Measurements from ENCODE around the gene POLR2F.
"Not testable (repeated sequence)": the region's sequence is repeated elsewhere in the genome, so short reads cannot be mapped to it uniquely, and the experiment has no call there.

POLR2F gene

GRCh38 chr22:37943136-37943824 is 10.2 kb upstream of the POLR2F start:
- ATAC-seq (ENCODE audit: low read depth) (no peak), DNase-seq (ENCODE audit: low spot score) (no peak)
- H3K27me3 ChIP-seq (ENCODE audit: insufficient read depth, poor library complexity, severe bottlenecking): no peaks in the 10 kb centered on the region
- H3K4me3 ChIP-seq (ENCODE audit: severe bottlenecking): no peak overlapping the region
- no peak for TF ChIP-seq CTCF (IDR thresholded peaks at IDR 0.05; ENCODE audit: poor library complexity, severe bottlenecking)
- peaks cover 49% of the 10 kb centered on the region for H3K36me3 ChIP-seq (ENCODE audit: low read depth)
- H3K4me1 ChIP-seq (ENCODE audit: insufficient read depth, poor library complexity, severe bottlenecking): no peaks in the 10 kb centered on the region
- no peak overlapping the region for H3K27ac ChIP-seq (ENCODE audit: poor library complexity, severe bottlenecking)
- no peaks in the 10 kb centered on the region for H3K9me3 ChIP-seq (ENCODE audit: severe bottlenecking)

- H3K4me1 ChIP-seq (ENCODE audit: insufficient read depth, poor library complexity, severe bottlenecking): no peaks in the 10 kb centered on the region
- no peak overlapping the region for H3K27ac ChIP-seq (ENCODE audit: poor library complexity, severe bottlenecking)
- H3K36me3 ChIP-seq (ENCODE audit: low read depth): peaks cover 44% of the 10 kb centered on the region
- no peak overlapping the region for H3K4me3 ChIP-seq (ENCODE audit: severe bottlenecking)
- no peaks in the 10 kb centered on the region for H3K27me3 ChIP-seq (ENCODE audit: insufficient read depth, poor library complexity, severe bottlenecking)
- peak; percentile 13; the same call in 2 of the 3 replicates for ATAC-seq (ENCODE audit: low read depth)
- no peak for TF ChIP-seq CTCF (IDR thresholded peaks at IDR 0.05; ENCODE audit: poor library complexity, severe bottlenecking)
- no peaks in the 10 kb centered on the region for H3K9me3 ChIP-seq (ENCODE audit: severe bottlenecking)
- DNase-seq (ENCODE audit: low spot score): no peak
These were observed 9.7 kb upstream of the POLR2F start for GRCh38 chr22:37943825-37944198.

DNA sequence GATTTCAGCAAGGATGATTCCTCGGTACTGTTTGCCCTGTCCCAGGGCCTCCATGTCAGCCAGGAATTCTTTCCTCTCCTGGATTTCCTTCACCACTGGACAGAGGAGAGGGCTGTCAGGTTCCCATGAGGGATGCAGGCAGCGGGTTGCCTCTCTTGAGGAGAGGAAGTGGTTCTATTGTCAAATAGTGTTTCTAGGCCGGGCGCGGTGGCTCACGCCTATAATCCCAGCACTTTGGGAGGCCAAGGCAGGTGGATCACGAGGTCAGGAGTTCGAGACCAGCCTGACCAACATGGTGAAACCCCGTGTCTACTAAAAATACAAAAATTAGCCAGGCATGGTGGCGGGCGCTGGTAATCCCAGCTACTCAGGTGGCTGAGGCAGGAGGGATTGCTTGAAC is 9.1 kb upstream of the POLR2F start:
- not testable (repeated sequence) for H3K4me1 ChIP-seq (ENCODE audit: insufficient read depth, poor library complexity, severe bottlenecking); H3K4me3 ChIP-seq (ENCODE audit: severe bottlenecking); H3K27me3 ChIP-seq (ENCODE audit: insufficient read depth, poor library complexity, severe bottlenecking); ATAC-seq (ENCODE audit: low read depth); DNase-seq (ENCODE audit: low spot score); H3K27ac ChIP-seq (ENCODE audit: poor library complexity, severe bottlenecking); H3K9me3 ChIP-seq (ENCODE audit: severe bottlenecking)
- peaks cover 38% of the 10 kb centered on the region for H3K36me3 ChIP-seq (ENCODE audit: low read depth)

DNA sequence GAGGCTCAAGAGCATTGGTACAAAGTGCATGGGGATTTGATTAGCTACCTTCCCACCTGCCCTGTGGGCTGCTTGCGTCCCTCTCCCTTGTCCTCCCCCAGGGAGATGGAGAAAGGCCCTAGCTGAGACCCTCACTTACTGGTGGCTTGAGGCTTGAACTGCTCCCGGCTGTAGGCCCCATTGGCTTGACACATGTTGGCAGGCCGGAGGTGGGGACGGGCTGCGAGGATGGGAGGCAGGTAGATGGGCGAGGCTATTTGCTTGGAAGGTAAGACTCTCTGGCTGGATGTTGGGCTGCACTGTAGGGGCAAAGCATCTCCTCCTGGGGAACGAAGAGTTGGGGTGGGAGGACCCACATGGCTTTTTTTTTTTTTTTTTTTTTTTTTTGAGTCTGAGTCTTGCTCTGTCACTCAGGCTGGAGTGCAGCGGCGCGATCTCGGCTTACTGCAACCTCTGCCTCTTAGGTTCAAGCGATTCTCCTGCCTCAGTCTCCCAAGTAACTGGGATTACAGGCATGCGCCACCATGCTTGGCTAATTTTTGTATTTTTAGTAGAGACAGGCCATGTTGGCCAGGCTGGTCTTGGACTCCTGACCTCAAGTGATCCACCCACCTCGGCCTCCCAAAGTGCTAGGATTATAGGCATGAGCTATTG is 6.2 kb upstream of the POLR2F start:
- not testable (repeated sequence) for H3K9me3 ChIP-seq (ENCODE audit: severe bottlenecking); ATAC-seq (ENCODE audit: low read depth); DNase-seq (ENCODE audit: low spot score); H3K4me1 ChIP-seq (ENCODE audit: insufficient read depth, poor library complexity, severe bottlenecking); H3K4me3 ChIP-seq (ENCODE audit: severe bottlenecking); H3K27ac ChIP-seq (ENCODE audit: poor library complexity, severe bottlenecking); H3K27me3 ChIP-seq (ENCODE audit: insufficient read depth, poor library complexity, severe bottlenecking)
- peaks cover 10% of the 10 kb centered on the region for H3K36me3 ChIP-seq (ENCODE audit: low read depth)

- Histone ChIP-seq H3K27ac (ENCODE audit: poor library complexity, severe bottlenecking) (no peak overlapping the region), H3K27me3 (ENCODE audit: insufficient read depth, poor library complexity, severe bottlenecking) (no peaks in the 10 kb centered on the region), H3K9me3 (ENCODE audit: severe bottlenecking) (no peaks in the 10 kb centered on the region), H3K4me3 (ENCODE audit: severe bottlenecking) (no peak overlapping the region), H3K36me3 (ENCODE audit: low read depth) (peaks cover under 1% of the 10 kb centered on the region), H3K4me1 (ENCODE audit: insufficient read depth, poor library complexity, severe bottlenecking) (peaks cover 4% of the 10 kb centered on the region)
- DNase-seq (ENCODE audit: low spot score): no peak
- no peak for TF ChIP-seq CTCF (IDR thresholded peaks at IDR 0.05; ENCODE audit: poor library complexity, severe bottlenecking)
- ATAC-seq (ENCODE audit: low read depth): no peak
These were observed 2.2 kb upstream of the POLR2F start for GRCh38 chr22:37951305-37951704.

DNA sequence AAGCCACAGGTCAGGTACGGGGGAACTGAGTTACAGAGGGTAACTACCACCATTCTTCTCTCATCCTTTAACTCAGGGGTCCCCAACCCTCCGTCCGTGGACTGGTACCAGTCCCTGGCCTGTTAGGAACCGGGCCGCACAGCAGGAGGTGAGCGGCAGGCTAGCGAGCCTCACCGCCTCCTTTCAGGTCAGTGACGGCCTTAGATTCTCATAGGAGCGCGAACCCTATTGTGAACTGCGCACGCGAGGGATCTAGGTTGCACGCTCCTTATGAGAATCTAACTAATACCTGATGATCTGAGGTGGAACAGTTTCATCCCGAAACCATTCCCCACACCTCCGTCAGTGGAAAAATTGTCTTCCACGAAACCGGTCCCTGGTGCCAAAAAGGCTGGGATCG is 870 bp upstream of the POLR2F start:
- not testable (repeated sequence) for ATAC-seq (ENCODE audit: low read depth); H3K27me3 ChIP-seq (ENCODE audit: insufficient read depth, poor library complexity, severe bottlenecking); H3K4me1 ChIP-seq (ENCODE audit: insufficient read depth, poor library complexity, severe bottlenecking); H3K9me3 ChIP-seq (ENCODE audit: severe bottlenecking); H3K27ac ChIP-seq (ENCODE audit: poor library complexity, severe bottlenecking); DNase-seq (ENCODE audit: low spot score)
- H3K4me3 ChIP-seq (ENCODE audit: severe bottlenecking): peak overlapping the region; percentile 71
- peaks cover 14% of the 10 kb centered on the region for H3K36me3 ChIP-seq (ENCODE audit: low read depth)

Data from RWPE2 (cell line).